ENCODE results near the gene INPP4A.

The INPP4A gene

GRCh38 chr2:98543214-98543613, 98.6 kb downstream of the INPP4A start:
- DNase-seq = no peak

DNA sequence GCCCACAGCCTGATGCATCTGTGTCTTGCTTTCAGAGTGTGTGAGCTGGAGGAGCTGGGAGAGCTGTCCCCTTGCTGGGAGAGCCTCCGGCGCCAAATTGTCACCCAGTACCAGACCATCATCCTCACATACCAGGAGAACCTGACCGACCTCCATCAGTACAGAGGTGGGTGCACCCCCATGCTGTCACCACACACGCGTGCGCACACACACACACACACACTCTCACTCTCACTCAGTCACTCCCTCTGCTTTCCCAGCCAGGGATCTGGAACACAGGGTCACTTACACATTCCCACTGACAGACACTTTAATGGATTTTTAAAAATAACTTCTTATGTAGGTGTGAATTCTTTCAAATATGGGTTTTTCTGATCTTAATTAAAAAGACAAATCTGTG, 99.2 kb downstream of the INPP4A start:
- no peak for DNase-seq

GRCh38 chr2:98545591-98545990, 100.9 kb downstream of the INPP4A start:
- no peak for DNase-seq

DNA sequence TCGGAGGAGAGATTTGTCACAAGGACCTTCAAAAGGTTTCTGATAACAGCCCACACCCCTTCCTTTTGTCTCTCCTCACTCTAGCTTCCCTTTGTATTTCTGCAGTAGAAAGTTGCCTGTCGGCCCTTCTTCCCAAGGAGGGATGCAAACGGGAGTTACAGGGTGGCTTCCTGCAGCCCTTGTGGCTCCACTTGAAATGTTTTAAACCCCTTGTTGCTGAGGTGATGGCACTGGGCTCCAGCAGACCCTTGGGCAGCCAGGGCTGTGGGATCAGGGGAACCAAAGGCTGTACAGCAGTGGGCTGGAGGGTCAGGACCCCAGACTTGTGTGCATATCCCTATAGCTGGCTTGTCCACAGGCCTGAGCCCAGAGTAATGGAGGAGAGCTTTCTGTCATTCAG, 101.5 kb downstream of the INPP4A start:
- no peak for DNase-seq

DNA sequence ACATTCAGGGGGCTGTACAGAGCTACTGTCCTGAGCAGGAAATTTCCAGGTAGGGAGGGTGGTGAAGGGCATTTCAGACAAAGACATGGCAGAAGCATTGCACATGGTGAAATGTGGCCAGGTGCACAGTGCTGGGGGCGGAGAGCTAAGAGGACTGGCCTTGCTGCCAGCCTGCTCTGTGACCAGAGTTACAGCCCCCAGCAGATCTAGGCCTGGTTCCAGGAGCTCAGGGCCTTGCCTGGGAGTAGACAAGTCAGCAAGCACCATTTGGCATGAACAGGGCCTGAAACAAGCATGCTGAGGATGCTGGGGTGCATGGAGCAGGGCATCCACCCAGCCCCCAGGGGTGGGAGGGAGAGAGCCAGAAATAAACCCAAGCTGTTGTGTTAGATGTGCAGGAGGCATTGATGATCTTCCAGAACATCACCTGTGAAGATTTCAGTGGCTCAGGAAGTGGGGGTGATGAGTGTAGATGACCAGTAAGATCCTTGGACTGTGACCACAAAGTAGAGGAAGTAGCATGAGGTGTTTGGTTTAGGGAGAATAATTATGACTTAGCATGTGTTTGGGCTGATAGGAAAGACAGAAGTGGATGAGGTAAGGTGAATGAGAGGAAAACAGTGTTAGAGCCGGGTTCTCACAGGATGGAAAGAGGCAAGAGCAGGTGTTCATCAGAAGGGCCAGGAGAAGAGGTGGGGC, 102.6 kb downstream of the INPP4A start:
- no peak for DNase-seq

DNA sequence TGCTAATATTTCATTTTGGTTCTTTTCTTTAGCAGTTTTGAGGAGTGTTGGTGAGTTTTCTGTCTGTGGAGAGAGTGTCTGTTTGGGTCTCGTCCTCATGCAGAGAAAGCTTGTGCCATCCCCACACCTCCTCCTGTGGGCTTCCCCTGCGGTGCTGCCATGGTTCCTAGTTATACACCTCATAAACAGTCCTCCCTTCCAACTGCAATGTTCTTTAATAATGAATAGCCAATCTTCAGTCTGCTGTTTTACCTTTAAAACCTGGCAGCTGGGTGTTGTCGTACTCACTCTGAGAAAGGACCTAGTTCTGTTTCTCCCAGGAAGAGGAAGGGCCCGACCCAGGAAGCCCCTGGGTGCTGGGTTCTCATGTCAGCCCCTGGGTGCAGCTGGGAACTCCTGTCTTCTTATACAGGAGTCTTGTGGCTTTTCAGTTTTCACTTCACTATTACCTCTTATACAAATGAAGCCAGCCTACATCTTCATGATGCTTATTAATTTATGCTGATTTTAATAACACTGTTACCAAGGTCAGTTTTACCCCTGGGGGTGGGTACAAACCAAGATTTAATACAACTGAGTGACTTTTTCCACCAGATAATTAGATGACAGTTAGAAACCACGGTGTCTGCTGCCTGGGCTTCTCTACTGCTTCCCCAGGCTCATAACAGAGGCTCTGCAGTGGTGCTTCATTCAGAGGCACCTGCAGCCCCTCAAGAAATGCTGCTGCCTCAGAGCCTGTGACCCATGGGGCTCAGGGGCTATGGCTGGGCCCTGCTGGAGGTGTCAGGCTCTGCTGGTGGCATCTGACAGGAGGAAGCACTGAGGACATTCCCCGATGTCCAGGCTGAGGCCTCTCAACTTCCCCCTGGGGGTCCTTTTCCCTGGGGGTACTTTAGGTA, 104.5 kb downstream of the INPP4A start:
- DNase-seq = no peak

- no peak for DNase-seq
Observed at GRCh38 chr2:98550165-98550564, 105.5 kb downstream of the INPP4A start.

DNA sequence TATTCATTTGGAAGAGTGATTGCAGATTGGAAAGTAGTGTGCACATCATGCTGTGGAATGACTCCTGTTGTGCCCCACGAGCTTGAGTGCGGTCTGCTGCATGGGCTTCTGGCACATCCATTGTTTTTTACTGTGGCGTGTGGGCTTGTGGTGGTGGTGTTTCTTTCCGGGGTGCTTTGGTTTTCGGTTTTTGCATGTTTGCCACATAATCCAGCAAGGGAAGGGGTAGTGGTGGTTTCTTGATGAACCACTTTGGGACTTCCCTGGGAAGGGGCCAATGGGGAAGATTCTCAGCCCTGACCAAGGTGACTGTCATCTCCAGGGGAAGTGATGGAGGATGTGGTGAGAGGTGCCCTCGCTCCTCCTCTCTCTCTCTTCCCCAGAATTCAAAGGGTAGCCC, 106.7 kb downstream of the INPP4A start:
- no peak for DNase-seq

- DNase-seq = no peak
Observed at GRCh38 chr2:98552499-98553179, 108.0 kb downstream of the INPP4A start.

DNA sequence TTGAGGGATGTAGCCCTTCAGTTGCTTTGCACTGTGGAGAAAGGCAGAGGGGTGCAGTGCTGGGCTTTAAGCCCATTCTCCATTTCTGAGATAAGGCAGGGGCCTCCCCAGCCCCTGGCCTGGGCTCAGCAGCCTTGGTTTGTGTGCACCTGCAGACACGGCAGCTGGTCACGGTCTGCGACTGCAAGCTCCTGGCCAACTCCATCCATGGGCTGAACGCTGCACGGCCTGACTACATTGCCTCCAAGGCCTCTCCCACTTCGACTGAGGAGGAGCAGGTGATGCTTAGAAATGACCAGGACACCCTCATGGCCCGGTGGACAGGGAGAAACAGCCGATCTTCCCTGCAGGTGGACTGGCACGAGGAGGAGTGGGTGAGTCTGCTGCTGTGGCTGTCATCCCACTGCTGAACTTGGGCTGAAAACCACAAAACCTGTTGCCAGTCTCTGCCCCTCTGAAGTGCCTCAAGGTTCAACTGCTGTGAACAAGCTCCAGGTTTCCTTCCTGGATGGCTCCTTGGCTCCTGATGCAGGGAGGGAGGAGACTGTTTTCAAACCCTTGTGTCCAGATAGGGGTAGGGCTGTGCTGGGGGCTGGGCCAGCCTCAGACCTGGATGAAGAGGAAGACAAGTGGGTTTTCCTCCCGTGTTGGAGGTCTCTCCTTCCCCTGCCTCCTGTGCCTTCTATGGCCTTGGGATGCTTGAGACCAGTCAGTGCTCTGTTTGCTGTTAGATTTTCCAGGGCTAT, 109.6 kb downstream of the INPP4A start:
- no peak for DNase-seq

GRCh38 chr2:98555696-98556095, 111.0 kb downstream of the INPP4A start:
- no peak for DNase-seq

- DNase-seq = peak in 1 of 2 donors; percentile 10
Observed at GRCh38 chr2:98556344-98557033, 111.8 kb downstream of the INPP4A start.

DNA sequence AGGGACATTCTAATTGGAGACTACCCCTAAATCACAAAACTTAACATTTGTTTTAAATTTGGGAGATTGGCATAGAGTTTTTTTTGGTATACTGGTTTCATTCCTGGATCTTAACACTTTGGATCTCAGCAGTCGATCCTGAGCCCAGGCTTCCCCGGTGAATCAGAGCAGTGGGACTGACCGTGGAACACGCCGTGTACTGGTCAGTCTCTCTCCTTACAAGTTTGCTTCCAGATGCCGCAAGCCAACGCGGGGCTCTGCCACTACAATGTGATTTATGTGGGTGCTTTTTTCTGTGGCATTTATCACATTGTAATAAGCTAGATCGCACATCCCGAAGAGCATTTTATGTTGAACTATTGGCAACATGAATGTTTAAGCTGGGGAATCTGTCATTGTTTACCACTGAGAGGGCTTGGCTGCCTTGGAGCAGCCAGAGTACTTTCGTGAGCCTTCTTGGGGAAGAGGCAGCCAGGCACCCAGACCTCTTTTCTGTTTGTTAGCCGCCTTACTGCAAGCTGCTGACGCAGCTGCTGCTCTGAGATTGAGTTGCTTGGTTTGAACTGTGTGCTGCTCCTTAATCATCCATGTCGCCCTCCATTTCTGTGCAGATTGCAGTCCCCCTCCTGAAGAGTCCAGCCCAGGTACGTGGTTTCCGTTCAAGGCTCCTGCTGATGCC, 114.3 kb downstream of the INPP4A start:
- DNase-seq = no peak

DNA sequence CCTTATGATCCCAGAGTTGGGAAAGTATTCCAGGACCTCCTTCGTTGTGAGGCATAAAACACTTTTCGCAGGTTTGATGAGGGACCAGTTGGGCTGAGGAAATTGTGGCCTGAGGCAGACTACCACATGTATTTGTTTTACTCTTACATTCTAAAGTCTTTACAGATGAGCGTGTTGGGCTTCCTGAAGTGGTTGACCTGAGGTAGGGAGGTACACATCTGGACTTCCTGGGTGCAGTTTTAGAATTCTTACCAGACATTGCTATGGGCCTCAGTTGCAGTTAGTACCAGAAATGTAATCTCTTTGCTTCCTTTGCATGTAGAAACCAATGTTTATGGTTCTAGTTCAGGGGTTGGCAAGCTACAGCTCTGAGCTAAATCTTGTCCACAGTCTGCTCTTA, 114.9 kb downstream of the INPP4A start:
- no peak for DNase-seq

DNA sequence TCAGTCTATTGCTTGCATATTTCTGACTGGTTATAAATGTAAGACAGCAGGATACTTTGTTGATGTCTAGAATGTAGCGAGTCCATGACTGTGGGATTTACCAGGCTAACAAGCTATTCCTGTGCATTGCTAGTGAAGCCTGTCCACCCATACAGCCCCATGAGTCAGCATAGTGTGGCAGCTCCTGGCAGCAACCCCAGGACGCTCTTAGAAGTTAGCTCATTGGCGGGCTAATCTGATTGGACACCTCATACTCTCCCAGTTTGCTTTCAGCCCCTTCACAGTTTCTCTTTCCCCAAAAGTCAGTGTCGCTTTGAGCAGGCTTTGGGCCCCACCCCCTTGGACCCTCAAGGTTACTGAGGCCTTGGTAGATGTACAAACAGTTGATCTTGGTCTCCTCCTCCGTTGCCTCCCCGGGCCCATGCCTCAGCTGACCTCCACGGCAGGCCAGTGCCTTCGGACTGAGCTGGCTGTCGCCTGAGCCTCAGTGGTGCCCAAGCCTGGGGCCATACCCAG, 115.7 kb downstream of the INPP4A start:
- DNase-seq = no peak

GRCh38 chr2:98561018-98561417, 116.4 kb downstream of the INPP4A start:
- DNase-seq = no peak

DNA sequence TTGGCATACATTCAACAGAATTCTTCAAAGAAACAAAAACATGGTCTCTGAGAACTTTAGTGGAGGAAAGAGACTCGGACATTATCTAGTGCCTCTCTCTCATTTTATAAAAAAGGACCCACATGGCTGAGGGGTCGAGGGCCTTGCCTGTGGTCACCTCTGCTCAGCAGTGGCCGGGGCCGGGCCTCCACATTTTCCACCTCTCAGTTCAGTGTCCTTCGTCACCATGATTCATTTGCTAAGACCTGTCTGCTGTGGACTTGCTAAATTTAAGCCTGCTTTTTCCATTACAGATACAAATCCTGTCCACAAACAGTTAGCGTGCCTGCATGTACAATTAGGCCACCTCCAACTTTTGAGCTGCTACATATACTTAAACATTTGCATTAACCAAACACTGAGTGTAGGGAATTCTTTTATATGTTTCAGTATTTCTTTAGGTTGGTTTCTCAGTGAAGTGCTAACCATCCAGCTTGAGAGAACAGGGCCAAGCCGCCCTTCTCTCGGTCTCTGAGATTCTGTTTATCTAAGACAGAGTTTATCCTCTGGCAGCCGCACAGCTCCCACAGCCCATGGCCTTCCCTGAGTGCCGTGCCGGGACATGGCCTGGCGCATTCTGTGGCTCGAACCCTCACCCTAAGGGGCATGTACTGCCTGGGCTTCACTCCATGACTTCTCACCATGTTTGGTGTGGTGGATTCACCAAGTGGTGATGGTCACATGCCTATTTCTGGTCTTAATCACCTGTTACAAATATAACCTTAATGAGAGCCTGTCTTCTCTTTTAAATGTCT, 117.4 kb downstream of the INPP4A start:
- DNase-seq = no peak

DNA sequence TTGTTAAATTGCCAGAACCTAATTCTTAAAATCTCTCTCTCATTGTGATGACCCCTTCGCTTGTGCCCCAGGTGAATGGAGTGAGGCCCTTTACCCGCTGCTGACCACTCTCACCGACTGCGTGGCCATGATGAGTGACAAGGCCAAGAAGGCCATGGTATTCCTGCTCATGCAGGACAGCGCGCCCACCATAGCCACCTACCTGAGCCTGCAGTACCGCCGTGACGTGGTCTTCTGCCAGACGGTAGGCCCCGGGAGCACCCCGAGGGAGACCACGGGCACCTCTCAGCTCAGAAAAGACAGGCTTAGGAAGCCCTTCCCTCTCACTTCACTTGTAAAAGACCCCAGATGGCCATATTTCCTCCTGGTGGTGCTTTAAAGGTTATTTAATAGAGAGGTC, 118.7 kb downstream of the INPP4A start:
- no peak for DNase-seq

DNA sequence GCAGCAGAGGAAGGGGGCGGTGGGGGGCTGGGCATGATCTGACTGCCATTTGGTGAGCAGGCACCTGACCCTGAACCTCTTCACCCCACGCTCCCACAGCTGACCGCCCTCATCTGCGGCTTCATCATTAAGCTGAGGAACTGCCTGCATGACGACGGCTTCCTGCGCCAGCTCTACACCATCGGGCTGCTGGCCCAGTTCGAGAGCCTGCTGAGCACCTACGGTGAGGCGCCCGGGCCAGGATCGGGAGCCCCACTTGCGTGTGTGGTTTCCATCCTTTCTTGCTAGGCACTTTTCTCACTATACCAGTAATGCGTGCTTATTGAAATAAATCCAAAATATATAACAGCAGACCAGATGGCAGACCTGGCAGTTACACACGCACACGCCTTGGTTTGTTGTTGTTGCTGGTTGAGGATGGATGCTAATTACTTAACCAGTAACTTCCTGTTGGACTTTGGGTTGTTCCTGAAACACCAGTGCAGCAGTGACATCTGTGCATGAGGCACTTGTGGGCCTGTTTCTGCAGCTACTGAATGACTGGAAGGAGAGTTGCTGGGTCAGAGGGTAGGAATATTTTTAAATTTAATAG, 120.0 kb downstream of the INPP4A start:
- DNase-seq = peak in 1 of 2 donors; percentile 31

GRCh38 chr2:98565286-98565860, 120.7 kb downstream of the INPP4A start:
- no peak for DNase-seq

Measured in inflammatory macrophage (primary cell).